GM11168 (cell line): Measurements from ENCODE around the gene PRIM2.
"Not testable (repeated sequence)": the region's sequence is repeated elsewhere in the genome, so short reads cannot be mapped to it uniquely, and the experiment has no call there.

Experiments
- in situ Hi-C: fragments of 300-500 bp; cut with MboI; formaldehyde crosslinking; loops from one replicate; pipeline ENCODE4 v1.12.0; 2022; ENCODE audit warnings: low sequenced_read_pairs; ENCODE audit not compliant: unreplicated experiment

Gene PRIM2

GRCh38 chr6:57488551-57488950 is 171.1 kb downstream of the PRIM2 start:
- in situ Hi-C loops, result not testable (repeated sequence)

GRCh38 chr6:57489887-57490286 is 172.5 kb downstream of the PRIM2 start:
- in situ Hi-C loops, result not testable (repeated sequence)

DNA sequence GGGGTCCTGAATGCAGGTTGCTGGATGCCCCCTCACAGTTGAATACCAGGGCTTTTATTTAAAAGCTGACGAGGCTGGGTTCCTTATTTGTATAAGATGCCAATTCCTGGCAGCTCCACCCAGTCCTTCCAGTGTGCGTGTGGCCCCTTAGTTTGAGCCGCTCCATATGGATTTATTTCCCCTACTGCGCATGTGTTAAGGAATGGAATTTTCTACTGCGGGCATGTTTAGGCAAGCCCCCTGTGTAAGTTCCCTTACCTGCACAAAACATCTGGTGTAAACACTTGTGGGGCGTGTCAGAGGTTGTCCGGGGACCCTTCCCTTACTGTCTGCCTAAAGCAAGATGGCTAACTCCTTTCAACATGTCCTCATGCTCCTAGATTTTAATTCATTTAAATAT is 174.4 kb downstream of the PRIM2 start:
- in situ Hi-C loops, result not testable (repeated sequence)

DNA sequence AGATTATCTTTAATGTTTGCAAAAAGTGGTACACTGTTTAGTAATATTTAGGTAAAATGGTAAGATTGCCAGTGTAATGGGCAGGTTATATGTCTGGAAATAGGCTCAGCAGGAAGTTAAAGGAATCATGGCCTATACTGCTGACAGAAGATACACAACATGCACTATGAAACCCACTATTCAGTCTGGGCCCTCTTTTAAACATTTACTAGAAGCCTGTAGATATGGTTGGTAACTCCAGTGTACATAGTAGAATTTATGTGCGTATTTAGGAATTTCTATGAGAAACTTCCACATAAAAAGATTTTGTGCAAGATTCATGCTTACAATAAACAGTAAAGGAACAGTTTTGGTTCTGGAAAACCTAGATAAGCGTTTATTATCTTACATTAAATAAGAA is 178.8 kb downstream of the PRIM2 start:
- in situ Hi-C loops, result not testable (repeated sequence)

DNA sequence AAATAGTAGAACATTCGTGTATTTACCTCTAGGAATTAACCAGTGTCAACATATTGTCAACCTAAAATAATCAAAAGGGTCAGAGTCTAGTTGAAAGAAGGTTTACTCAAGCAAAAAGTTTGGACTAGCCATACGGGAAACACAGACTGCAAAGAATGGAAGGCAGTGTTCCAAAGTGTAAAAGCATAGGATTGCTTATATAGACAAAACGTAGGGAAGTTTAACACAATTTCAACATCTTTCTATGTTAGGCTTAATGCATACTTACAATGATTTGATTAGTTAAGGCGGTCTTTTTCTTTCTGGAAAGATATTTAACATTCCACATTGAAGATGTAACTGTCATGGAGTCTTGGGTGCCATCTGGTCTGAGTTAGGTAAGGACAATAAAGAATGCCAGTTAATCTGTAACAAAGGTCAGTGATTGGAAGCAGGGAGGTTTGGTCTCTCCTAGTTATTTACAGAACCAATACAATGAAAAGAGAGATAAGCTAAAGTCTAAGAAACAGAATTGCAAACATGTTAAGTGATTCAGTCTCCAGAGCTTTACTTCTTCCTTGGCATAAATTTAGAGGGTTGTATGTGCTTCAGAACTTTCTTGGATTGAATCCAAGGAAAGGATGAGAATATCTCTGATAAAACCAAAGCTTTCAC is 183.1 kb downstream of the PRIM2 start:
- in situ Hi-C loops, result not testable (repeated sequence)

GRCh38 chr6:57502387-57502786 is 185.0 kb downstream of the PRIM2 start:
- in situ Hi-C loops, result not testable (repeated sequence)

- in situ Hi-C loops, result not testable (repeated sequence)
These were observed 187.8 kb downstream of the PRIM2 start for GRCh38 chr6:57505251-57505650.

DNA sequence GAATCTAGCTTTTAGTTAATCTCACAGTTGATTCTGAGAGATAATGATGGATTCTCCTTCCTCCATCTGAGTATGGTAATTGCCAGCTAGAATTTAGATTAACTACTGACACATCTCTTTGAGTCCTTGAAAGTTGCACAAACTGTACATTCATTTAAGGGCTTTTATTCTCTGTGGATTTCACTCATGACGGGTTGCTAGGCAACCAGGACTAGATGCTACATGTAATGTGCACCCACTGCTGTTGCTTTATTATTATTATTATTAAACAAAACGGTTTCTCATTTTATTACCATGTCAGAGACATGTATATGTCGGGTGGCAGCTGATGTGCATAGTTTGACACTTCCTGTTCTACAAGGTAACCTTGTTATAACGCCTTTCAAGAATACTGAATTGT is 193.0 kb downstream of the PRIM2 start:
- in situ Hi-C loops, result not testable (repeated sequence)

GRCh38 chr6:57515171-57515570 is 197.7 kb downstream of the PRIM2 start:
- in situ Hi-C loops, result not testable (repeated sequence)

DNA sequence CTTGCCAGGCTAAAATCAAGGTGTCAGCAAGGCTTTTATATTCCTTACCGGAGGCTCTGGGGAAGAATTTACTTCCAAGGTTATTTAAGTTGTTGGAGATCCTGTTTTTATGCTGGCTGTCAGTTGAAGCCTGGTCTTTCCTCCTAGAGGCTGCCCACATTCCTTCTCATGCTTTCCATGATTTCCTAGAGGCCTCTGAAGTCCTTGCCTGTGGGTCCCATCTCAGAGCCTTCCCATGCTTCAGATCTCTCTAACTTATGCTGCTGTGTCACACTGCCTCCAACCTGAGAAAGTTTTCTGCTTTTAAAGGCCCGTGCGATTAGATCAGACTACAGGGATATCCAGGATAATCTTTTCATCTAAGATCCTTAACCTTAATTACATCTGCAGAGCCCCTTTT is 198.4 kb downstream of the PRIM2 start:
- in situ Hi-C loops, result not testable (repeated sequence)

GRCh38 chr6:57516776-57517175 is 199.3 kb downstream of the PRIM2 start:
- in situ Hi-C loops, result not testable (repeated sequence)

DNA sequence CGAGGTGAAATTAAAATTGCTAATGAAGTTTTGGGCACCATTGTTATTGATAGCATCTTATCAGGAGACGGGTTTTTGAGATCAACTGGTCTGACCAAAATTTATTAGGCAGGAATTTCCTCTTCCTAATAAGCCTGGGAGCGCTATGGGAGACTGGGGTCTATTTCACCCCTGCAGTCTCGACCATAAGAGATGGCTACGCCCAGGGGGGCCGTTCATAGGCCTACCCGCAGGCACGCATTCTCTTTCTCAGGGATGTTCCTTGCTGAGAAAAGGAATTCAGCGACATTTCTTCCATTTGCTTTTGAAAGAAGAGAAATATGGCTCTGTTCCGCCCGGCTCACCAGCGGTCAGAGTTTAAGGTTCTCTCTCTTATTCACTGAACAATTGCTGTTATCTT is 201.8 kb downstream of the PRIM2 start:
- in situ Hi-C loops, result not testable (repeated sequence)

GRCh38 chr6:57521085-57521484 is 203.7 kb downstream of the PRIM2 start:
- in situ Hi-C loops, result not testable (repeated sequence)

- in situ Hi-C loops, result not testable (repeated sequence)
These were observed 205.8 kb downstream of the PRIM2 start for GRCh38 chr6:57523221-57523620.

- in situ Hi-C loops, result not testable (repeated sequence)
These were observed 212.3 kb downstream of the PRIM2 start for GRCh38 chr6:57529755-57530154.

GRCh38 chr6:57532660-57533059 is 215.2 kb downstream of the PRIM2 start:
- in situ Hi-C loops, result not testable (repeated sequence)

DNA sequence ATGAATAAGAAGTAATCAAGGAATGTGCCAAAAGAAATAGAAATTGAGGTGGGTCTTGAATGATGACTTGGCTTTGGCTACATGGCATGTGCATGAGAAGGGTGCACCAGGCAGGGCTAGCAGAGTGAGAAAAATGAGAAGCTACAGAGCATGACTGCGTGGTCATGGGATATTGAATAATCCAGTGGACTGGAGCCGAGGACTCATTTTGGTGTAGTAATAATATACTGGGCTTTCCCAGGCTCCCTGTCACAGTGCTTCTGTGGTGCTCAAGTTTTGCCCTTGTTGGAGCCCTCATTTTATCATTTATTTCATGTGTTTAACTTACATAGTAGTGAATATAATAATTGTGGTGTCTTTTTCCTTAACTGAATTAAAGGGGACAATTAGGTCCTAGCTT is 217.7 kb downstream of the PRIM2 start:
- in situ Hi-C loops, result not testable (repeated sequence)

GRCh38 chr6:57535994-57536393 is 218.6 kb downstream of the PRIM2 start:
- in situ Hi-C loops, result not testable (repeated sequence)

DNA sequence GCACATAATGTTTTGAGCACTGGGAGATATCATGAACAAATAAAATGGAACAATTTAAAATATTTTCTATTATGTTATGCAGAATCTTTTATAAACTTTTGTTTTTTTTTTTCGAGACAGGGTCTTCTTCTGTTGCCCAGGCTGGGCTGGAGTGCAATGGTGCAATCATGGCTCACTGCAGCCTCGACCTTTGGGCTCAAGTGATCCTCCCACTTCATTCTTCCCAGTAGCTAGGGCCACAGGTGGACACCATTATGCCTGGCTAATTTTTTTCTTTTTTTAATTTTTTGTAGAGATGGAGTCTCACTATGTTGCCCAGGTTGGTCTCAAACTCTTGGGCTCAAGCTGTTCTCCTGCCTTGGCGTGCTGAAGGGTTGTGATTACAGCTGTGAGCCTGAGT is 220.5 kb downstream of the PRIM2 start:
- in situ Hi-C loops, result not testable (repeated sequence)

GRCh38 chr6:57551961-57552360 is 234.5 kb downstream of the PRIM2 start:
- in situ Hi-C loops, result not testable (repeated sequence)

GRCh38 chr6:57557855-57558254 is 240.4 kb downstream of the PRIM2 start:
- in situ Hi-C loops, result not testable (repeated sequence)

GRCh38 chr6:57559170-57559569 is 241.7 kb downstream of the PRIM2 start:
- in situ Hi-C loops, result not testable (repeated sequence)
